Natural killer cell (primary cell): ENCODE data around the gene CD163. TPM values are rescaled to one million over a fixed set of nuclear protein-coding genes. Genes with fewer than 3 reads are reported as not detected.

Source experiments
- ATAC-seq, 3 donors: fragments of 150-1000 bp in 2 of 3; fragments of 200-7000 bp in 1 of 3; cut with Tn5 transposase; 1 replicate in 1 of 3; 2 replicates in 2 of 3; pipeline ENCODE4 v1.10.0; 2021; ENCODE audit warnings: mild to moderate bottlenecking in 2 of 3, moderate library complexity in 2 of 3
- DNase-seq, 2 donors: peaks; one replicate each; pipeline versions ENCODE4 v3.0.0 to v3.0.0-alpha.2; 2013 to 2021; ENCODE audit warnings: mixed read lengths in 1 of 2
- H3K27ac ChIP-seq: one replicate; pipeline ENCODE4 v1.5.1; 2013; ENCODE audit warnings: mild to moderate bottlenecking, low read length
- H3K27me3 ChIP-seq: one replicate; pipeline ENCODE4 v1.6.1; 2013; ENCODE audit warnings: low read length; ENCODE audit not compliant: control insufficient read depth, insufficient read depth
- H3K36me3 ChIP-seq: one replicate; pipeline ENCODE4 v1.6.1; 2013; ENCODE audit warnings: low read length; ENCODE audit not compliant: control insufficient read depth, insufficient read depth
- H3K4me1 ChIP-seq: one replicate; pipeline ENCODE4 v1.6.1; 2013; ENCODE audit warnings: low read length; ENCODE audit not compliant: control insufficient read depth, insufficient read depth
- H3K4me3 ChIP-seq: one replicate; pipeline ENCODE4 v1.5.1; 2013; ENCODE audit warnings: low read length
- H3K9me3 ChIP-seq: one replicate; pipeline ENCODE4 v1.6.1; 2013; ENCODE audit warnings: low read length; ENCODE audit not compliant: control insufficient read depth, insufficient read depth
- H3K27ac Mint-ChIP-seq, 2 donors: one replicate each; pipeline ENCODE4 v1.8.0; 2022; ENCODE audit warnings: mild to moderate bottlenecking in 2 of 2, mixed read lengths in 2 of 2, moderate library complexity in 1 of 2
- H3K27me3 Mint-ChIP-seq, 2 donors: one replicate each; pipeline ENCODE4 v1.8.0; 2022; ENCODE audit warnings: low read depth in 2 of 2, mixed read lengths in 2 of 2
- H3K36me3 Mint-ChIP-seq: one replicate; pipeline ENCODE4 v1.8.0; 2022; ENCODE audit warnings: mixed read lengths
- H3K4me1 Mint-ChIP-seq, 2 donors: one replicate each; pipeline ENCODE4 v1.8.0; 2022; ENCODE audit warnings: mixed read lengths in 2 of 2
- H3K4me3 Mint-ChIP-seq: one replicate; pipeline ENCODE4 v1.8.0; 2022; ENCODE audit warnings: mild to moderate bottlenecking, moderate library complexity, mixed read lengths
- H3K9me3 Mint-ChIP-seq, 2 donors: one replicate each; pipeline ENCODE4 v1.8.0; 2022; ENCODE audit warnings: mixed read lengths in 2 of 2
- CTCF ChIP-seq: fragments of 200-600 bp; IDR thresholded peaks from one replicate; pipeline ENCODE4 v1.8.0; 2022; ENCODE audit warnings: antibody characterized with exemption
- WGBS: methylation state at CpG from one replicate; pipeline ENCODE4 v1.1.7; 2013; ENCODE audit warnings: missing lambda C conversion rate; ENCODE audit not compliant: insufficient coverage; 5-methylcytosine and 5-hydroxymethylcytosine counted together
- intact Hi-C: fragments of 100-400 bp; cut with micrococcal nuclease; formaldehyde crosslinking; loops from one replicate; pipeline ENCODE4 v1.14.2; 2022
- total RNA-seq, 4 donors: library from RNA; stranded (reverse); fragments of 120-200 nt in 1 of 4; gene quantifications; one replicate each; pipeline versions ENCODE4 v1.2.3 to v1.2.4, GENCODE V29; 2013 to 2022

The CD163 gene
- total RNA-seq, 3 donors from 2014 or later (not counting 1 experiment from before 2014, with no cell fraction given): 0.45 to 2.9 (median 2.1) TPM

- H3K27ac ChIP-seq: no peak overlapping the region
- 63% methylated on average over 5 of the region's 5 CpGs for WGBS
- H3K9me3 ChIP-seq: no peaks in the 10 kb centered on the region
- TF ChIP-seq CTCF: no peak
- no peaks in the 10 kb centered on the region for H3K27me3 ChIP-seq
- Mint-ChIP-seq H3K9me3 (no peaks in the 10 kb centered on the region), H3K4me3 (no peak overlapping the region), H3K4me1 (no peaks in the 10 kb centered on the region), H3K36me3 (no peaks in the 10 kb centered on the region), H3K27me3 (peaks cover 10 to 19% of the 10 kb centered on the region in 2 donors), H3K27ac (no peak overlapping the region)
- H3K36me3 ChIP-seq: no peaks in the 10 kb centered on the region
- intact Hi-C loops: no loop called here
- ATAC-seq (no peak), DNase-seq (no peak)
- H3K4me1 ChIP-seq: no peaks in the 10 kb centered on the region
- H3K4me3 ChIP-seq: no peak overlapping the region
Observed at GRCh38 chr12:7483343-7483742, 20.2 kb downstream of the CD163 start.

GRCh38 chr12:7479771-7480170 is 23.8 kb downstream of the CD163 start:
- DNase-seq (no peak), ATAC-seq (no peak)
- TF ChIP-seq CTCF: no peak
- no peaks in the 10 kb centered on the region for H3K27me3 ChIP-seq
- Mint-ChIP-seq H3K4me1 (no peaks in the 10 kb centered on the region), H3K27ac (no peak overlapping the region), H3K27me3 (peaks cover 8 to 13% of the 10 kb centered on the region in 2 donors), H3K4me3 (no peak overlapping the region), H3K36me3 (no peaks in the 10 kb centered on the region), H3K9me3 (no peaks in the 10 kb centered on the region)
- intact Hi-C loops: no loop called here
- no peak overlapping the region for H3K4me3 ChIP-seq
- H3K27ac ChIP-seq: no peak overlapping the region
- no peaks in the 10 kb centered on the region for H3K36me3 ChIP-seq
- H3K4me1 ChIP-seq: no peaks in the 10 kb centered on the region
- H3K9me3 ChIP-seq: no peaks in the 10 kb centered on the region
- WGBS: no CpG with 5 or more reads among the region's 1 CpG

- no peak for ATAC-seq
- Histone ChIP-seq H3K27ac (no peak overlapping the region), H3K36me3 (no peaks in the 10 kb centered on the region), H3K9me3 (no peaks in the 10 kb centered on the region), H3K4me1 (no peaks in the 10 kb centered on the region), H3K27me3 (peaks cover 2% of the 10 kb centered on the region), H3K4me3 (no peak overlapping the region)
- peaks cover 0 to 4% of the 10 kb centered on the region in 2 donors for H3K9me3 Mint-ChIP-seq
- no peaks in the 10 kb centered on the region for H3K4me1 Mint-ChIP-seq
- intact Hi-C loops: no loop called here
- H3K27me3 Mint-ChIP-seq: peaks cover 19 to 20% of the 10 kb centered on the region in 2 donors
- no peaks in the 10 kb centered on the region for H3K36me3 Mint-ChIP-seq
- H3K4me3 Mint-ChIP-seq: no peak overlapping the region
- TF ChIP-seq CTCF: no peak
- DNase-seq: no peak
- no peak overlapping the region for H3K27ac Mint-ChIP-seq
- WGBS: 93% methylated on average over 6 of the region's 6 CpGs
Observed at GRCh38 chr12:7472060-7472459, 31.5 kb downstream of the CD163 start.
